Ammon's horn (tissue), 1 donor: ENCODE results near the gene NCOR1.
"Not testable (repeated sequence)": the region's sequence is repeated elsewhere in the genome, so short reads cannot be mapped to it uniquely, and the experiment has no call there.

Source experiments
- DNase-seq: peaks from one replicate; pipeline ENCODE4 v3.0.0-alpha.2; 2016; ENCODE audit warnings: low spot score

The NCOR1 gene

DNA sequence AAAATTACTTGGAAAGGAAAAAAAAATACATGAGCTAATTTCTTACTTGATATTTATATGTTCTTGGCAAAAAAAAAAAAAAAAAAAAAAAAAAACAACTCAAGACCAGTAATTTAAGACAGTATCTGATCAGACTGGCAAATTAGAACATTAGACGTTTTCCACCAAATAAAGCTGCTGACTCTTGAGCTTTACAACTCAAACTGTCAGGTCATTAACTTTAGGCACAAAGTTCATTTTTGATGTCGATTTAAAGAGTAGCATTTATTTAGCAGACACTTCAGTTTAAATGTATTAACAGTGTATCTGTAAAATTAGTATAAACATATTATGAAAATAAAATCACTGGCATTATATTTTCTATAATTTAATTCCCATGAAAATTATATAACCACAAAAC lies 66.7 kb downstream of the NCOR1 start:
- DNase-seq: no peak

DNA sequence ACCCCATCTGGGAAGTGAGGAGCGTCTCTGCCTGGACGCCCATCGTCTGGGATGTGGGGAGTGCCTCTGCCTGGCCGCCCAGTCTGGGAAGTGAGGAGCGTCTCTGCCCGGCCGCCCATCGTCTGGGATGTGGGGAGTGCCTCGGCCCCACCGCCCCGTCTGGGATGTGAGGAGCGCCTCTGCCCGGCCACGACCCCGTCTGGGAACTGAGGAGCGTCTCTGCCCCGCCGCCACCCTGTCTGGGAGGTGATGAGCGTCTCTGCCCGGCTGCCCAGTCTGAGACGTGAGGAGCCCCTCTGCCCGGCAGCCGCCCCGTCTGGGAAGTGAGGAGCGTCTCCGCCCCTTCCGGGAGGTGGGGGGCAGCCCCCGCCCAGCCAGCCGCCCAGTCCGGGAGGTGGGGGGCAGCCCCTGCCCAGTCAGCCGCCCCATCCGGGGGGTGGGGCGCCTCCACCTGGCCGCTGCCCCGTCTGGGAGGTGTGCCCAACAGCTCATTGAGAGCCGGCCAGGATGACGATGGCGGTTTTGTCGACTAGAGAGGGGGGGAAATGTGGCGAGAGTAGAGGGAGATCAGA lies 69.9 kb downstream of the NCOR1 start:
- DNase-seq: not testable (repeated sequence)

- no peak for DNase-seq
These were observed 73.6 kb downstream of the NCOR1 start for GRCh38 chr17:16141685-16142084.

- DNase-seq: no peak
These were observed 74.5 kb downstream of the NCOR1 start for GRCh38 chr17:16140854-16141253.

- no peak for DNase-seq
These were observed 79.9 kb downstream of the NCOR1 start for GRCh38 chr17:16135461-16135860.

GRCh38 chr17:16131593-16131992 lies 83.7 kb downstream of the NCOR1 start:
- DNase-seq: no peak

GRCh38 chr17:16129441-16130205 lies 85.7 kb downstream of the NCOR1 start:
- DNase-seq: no peak

DNA sequence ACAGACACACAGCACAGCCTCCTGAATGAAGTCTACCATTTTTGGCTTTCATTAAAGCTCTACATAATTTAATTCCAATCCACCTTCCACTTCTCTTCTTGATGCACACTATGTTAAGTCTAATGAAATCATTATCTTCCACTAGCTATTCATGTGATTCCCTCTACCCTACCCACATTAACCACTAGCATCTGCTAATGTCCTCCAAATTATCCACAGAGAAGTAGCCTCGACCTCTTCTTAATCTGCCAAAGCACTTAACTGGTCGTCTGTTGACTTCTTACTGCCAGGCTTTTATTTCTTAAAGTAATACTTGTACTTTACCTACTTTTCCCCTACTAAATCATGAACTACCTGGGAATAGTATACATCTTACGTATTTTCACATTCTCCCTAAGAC lies 91.8 kb downstream of the NCOR1 start:
- no peak for DNase-seq

DNA sequence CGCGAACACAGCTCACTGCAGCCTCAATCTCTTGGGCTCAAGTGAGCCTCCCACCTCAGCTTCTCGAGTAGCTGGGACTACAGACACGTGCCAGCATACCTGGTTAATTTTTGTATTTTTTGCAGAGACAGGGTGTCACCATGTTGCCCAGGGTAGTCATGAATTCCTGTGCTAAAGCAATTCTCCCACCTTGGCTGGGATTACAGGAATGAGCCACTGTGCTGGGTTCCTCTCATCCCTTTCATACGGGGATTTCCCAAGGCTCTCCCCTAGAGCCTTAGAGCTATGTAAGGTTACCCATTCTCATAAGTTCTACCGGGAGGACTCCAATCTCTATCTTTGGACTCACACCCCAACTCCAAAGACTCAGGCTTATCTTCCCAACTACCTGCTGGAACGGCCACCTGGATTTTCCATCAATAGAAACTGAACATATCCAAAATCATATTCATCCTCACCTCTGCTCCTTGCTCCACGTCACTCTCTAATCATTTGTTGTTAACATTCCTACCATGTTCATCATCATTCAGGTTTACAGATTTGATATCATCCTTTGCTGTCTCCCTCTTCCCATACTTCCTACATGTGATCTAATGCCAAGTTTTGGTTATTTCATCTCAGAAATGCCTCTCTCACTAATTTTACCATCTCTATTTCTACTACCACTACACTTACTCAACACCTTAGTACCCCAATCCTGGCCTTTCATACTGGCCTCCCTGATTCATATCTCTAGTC lies 92.5 kb downstream of the NCOR1 start:
- DNase-seq: no peak

DNA sequence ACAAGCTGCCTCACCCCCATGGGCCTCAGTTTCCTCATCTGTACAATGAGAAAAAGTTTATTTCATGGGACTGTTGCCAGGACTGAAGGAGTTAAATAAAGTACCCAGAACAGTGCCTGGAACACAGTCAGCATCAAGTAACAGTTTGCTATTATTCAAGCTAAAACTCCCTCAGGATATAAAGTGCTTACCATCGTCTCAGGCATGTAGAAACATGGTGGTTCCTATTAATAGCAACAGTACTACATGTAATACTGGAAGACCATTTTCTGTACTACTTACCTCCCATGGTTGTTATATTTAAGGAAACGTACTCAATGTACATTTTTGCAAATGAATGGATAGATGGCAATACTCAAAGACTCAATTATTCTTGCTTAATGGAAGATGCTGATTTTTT lies 93.4 kb downstream of the NCOR1 start:
- DNase-seq: no peak

GRCh38 chr17:16120937-16121336 lies 94.4 kb downstream of the NCOR1 start:
- peak; percentile 19 for DNase-seq

DNA sequence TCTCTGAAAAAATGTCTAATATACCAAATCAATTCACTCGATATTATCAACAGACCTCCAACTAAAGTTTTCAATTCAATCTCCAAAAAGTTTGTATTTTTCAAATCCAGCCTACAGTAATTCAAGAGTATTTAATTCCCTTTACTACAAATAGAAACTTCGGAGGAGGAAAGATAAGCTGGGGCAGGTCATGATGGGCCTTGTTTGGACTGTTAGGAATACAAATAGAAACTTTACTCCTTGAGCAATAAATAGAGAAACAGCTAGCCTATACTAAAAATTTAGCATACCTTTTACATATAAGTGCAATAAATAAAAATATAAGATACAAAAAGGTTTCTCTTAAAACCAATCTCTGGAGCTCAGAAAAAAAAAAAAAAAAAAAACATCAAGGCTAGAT lies 98.2 kb downstream of the NCOR1 start:
- no peak for DNase-seq

DNA sequence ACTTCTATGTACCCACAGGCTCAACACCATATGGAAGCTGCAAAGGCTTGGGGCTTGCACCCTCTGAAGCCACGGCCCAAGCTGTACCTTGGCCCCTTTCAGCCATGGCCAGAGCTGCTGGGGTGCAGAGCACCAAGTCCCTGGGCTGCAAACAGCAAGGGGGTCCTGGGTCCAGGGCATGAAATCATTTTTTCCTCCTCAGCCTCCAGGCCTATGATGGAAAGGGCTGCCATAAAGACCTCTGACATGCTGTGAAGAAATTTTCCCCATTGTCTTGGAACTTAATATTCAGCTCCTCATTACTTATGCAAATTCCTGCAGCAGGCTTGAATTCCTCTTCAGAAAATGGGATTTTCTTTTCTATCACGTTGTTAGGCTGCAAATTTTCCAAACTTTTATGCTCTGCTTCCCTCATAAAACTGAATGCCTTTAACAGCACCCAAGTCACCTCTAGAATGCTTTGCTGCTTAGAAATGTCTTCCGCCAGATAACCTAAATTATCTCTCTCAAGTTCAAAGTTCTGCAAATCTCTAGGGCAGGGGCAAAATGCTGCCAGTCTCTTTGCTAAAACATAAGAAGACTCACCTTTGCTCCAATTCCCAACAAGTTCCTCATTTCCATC lies 100.1 kb downstream of the NCOR1 start:
- not testable (repeated sequence) for DNase-seq

- no peak for DNase-seq
These were observed 106.5 kb downstream of the NCOR1 start for GRCh38 chr17:16108871-16109270.

DNA sequence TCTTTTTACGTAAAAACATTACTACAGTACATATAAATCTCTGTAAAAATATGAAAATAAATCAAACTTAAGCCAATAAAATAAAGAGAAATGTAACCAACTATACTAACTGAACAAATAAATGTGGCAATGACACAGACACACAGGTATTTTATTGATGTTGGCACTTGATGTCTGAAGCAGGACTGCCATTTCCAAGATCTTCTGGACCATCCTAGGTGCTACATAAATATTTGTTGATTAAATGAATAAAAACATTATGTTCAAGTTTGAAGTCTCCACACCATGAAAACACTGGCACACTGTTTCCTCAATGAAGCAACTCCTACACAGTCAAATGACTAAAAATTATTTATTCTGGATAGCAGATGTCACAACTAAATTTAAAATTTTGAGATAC lies 106.9 kb downstream of the NCOR1 start:
- no peak for DNase-seq

DNA sequence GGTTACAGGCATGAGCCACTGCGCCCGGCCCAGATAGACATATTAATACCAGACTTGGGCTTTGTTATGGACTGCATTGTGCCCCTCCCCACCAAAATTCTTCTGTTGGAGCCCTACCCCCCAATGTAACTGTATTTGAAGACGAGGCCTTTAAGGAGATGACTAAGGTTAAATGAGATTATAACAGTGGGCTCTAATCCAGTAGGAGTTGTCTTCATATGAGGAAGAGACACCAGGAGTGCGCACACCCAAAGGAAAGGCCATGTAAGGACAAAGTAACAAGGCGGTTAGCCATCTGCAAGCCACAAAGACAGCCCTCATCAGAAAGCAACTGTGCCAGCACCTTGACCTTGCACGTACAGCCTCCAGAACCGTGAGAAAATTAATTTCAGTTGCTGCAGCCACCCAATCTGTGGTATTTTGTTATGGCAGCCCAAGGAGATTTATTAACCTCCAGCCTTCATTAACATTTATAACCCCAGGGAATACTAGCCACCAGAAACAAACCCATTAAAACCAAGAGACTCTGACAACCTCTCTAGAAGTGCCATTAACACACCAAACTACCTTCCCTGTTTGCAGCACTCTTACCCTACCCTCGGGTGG lies 108.1 kb downstream of the NCOR1 start:
- DNase-seq: no peak

DNA sequence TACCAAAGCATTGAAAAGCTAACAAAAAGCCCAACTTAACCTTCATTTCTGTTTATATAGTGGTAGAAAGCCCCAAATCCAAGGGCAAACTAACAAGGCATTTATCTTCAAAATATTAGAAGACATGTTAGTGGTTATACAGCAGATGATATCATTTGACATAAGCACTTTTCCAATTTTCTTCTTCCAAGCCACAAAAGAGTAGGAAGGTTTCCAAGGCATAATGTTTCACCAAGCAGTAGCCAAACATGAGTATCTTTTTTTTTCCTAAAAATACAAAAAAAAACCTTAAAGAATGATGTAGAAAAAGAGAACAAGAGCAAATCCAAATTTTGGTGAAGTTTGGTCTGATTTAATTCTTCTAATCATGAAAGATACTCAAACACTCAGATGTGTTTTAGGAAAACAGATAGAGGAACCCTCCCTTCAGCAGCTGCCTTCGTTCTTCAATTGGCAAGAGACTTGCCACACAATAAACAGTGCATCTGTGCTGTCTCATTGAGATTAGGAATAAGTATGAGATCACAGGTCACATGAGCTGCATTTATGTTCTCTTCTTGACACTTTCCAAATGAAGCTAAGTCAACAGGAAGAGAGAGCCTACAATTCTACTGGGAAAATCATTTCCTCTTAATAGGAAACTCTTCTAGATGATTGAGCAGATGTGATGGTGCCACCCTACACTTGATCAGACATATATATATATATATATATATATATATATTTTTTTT lies 109.0 kb downstream of the NCOR1 start:
- DNase-seq: peak; percentile 88

DNA sequence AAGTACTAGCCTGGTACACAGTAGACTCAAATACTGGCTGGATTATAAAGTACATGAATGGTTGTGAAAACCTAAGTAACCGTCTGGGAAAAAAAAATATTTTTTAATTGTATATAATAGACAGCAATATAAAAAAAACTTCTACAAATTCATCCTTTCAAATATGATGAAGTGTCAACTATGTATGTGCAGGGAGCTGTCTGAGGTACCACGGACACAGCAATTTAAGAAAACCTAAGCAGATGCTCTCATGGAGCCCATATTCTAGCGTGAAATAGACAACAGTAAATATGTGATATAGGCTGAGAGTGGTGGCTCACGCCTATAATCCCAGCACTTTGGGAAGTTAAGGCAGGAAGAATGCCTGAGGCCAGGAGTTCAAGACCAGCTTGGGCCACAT lies 111.1 kb downstream of the NCOR1 start:
- DNase-seq: no peak

DNA sequence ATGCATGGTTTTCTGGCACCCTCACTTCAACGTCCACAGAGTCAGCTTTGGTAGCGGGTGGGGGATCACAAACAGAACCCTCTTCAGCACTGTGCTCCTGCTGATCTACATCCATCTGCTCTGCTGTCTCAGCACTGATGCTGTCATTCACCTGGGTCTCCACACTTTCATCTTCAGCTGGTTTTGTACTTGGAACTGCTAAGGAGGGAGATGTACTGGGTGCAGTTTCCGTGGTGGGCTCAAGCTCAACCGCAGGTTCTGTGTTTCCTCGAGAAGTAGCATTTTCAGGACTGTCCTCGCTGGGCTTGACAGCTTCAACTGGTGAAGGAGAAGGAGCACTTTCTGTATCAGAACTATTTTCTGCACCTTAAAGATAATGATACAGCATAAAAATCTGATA lies 113.9 kb downstream of the NCOR1 start:
- no peak for DNase-seq

GRCh38 chr17:16100737-16101400 lies 114.5 kb downstream of the NCOR1 start:
- peak; percentile 28 for DNase-seq

DNA sequence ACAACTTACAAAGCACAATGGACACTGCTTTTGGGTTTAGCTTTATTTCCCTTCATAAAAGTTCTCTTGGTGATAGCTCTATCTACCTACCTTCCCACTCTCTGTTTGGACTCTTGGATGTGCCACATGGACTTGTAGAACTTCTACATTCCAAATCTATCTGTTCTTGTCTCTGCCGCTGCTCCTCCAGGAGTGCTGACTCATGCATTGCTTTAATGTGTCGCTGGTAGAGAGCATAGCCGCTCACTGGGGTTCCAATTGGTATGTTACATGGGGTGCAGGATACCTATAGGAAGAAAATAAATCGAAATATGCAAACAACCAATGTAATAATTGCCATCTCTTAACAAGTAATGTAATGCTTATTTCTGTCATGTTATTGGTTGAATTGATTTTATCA lies 123.6 kb downstream of the NCOR1 start:
- no peak for DNase-seq
